ENCODE data around the gene AURKAIP1.
"Not testable (repeated sequence)": the region's sequence is repeated elsewhere in the genome, so short reads cannot be mapped to it uniquely, and the experiment has no call there.

AURKAIP1 gene

DNA sequence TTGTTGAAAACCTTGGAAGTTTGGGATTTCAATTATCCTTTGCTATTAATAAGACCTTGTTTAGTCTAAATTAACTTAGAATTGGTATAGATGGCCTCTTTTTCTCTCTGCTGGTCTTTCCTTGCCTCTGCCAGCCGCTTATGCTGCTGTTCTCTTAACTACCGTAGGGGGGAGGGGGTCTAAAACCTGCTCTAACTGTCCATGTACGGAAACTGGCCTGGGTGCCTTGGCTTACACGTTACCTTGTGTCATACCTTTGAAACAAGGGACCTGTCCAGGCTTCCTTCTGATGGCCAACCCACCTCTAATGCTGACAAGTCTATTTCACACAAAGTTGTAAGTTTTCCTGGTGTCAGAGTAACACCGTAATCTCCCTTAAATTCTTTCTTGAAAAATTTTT, 42.4 kb upstream of the AURKAIP1 start:
- H3K4me3 Mint-ChIP-seq; ATAC-seq (replicated peaks); DNase-seq; H3K9me3 Mint-ChIP-seq; H3K36me3 Mint-ChIP-seq: not testable (repeated sequence)
- H3K27ac Mint-ChIP-seq = peak overlapping the region; percentile 63
- peaks cover 6 to 20% of the 10 kb centered on the region in 2 donors for H3K27me3 Mint-ChIP-seq
- H3K4me1 Mint-ChIP-seq = peaks cover 16 to 22% of the 10 kb centered on the region in 2 donors

GRCh38 chr1:1415751-1416150, 40.7 kb upstream of the AURKAIP1 start:
- Mint-ChIP-seq H3K36me3 (peaks cover 2 to 13% of the 10 kb centered on the region in 2 donors), H3K27me3 (peaks cover 2 to 3% of the 10 kb centered on the region in 2 donors), H3K9me3 (peaks cover 0 to 1% of the 10 kb centered on the region in 2 donors), H3K4me1 (peaks cover 17 to 28% of the 10 kb centered on the region in 2 donors), H3K4me3 (no peak overlapping the region), H3K27ac (no peak overlapping the region)
- ATAC-seq (replicated peaks) = no peak
- DNase-seq = no peak

DNA sequence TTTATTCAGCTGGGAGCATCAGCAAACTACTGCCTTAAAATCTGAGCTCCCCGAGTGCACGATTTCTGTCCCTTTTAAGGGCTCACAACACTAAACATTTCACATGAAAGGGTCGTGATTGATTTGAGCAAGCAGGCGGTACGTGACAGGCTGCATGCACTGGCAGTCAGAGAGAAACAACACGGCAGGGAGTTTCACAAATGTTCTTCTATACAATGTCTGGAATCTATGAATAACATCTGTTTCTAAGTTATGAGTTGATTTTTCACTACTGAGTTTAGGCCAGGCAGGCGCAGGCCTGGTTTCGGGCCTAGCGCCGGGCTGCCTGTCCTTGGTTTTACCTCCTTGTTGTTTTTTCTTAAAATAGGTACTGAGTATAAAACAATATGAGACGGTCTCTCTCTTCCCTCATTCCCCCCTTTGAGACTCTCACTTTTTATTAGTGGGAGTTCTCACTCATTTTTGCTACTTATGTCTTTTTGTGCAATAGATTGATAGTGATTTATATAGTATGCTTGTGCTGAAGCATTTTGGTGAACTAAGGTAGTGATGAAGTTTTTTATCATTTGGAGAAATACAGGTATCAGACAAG, 37.4 kb upstream of the AURKAIP1 start:
- H3K9me3 Mint-ChIP-seq; H3K27ac Mint-ChIP-seq; ATAC-seq (replicated peaks); H3K4me3 Mint-ChIP-seq; DNase-seq; H3K27me3 Mint-ChIP-seq: not testable (repeated sequence)
- peaks cover 5 to 19% of the 10 kb centered on the region in 2 donors for H3K36me3 Mint-ChIP-seq
- H3K4me1 Mint-ChIP-seq = peaks cover 9 to 32% of the 10 kb centered on the region in 2 donors

- DNase-seq (no peak), ATAC-seq (replicated peaks) (no peak)
- H3K9me3 Mint-ChIP-seq = peaks cover 0 to 1% of the 10 kb centered on the region in 2 donors
- H3K27ac Mint-ChIP-seq = peak overlapping the region; percentile 44
- H3K36me3 Mint-ChIP-seq = peaks cover 10 to 23% of the 10 kb centered on the region in 2 donors
- H3K4me3 Mint-ChIP-seq = no peak overlapping the region
- H3K4me1 Mint-ChIP-seq = peaks cover 8 to 32% of the 10 kb centered on the region in 2 donors
- H3K27me3 Mint-ChIP-seq = no peaks in the 10 kb centered on the region
These were observed 36.6 kb upstream of the AURKAIP1 start for GRCh38 chr1:1411626-1412025.

DNA sequence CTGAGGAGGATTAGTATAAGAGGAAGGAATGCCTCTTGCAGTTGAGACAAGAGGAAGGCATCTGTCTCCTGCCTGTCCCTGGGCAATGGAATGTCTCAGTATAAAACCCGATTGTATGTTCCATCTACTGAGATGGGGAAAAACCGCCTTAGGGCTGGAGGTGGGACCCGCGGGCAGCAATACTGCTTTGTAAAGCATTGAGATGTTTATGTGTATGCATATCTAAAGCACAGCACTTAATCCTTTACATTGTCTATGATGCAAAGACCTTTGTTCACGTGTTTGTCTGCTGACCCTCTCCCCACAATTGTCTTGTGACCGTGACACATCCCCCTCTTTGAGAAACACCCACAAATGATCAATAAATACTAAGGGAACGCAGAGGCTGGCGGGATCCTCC, 35.2 kb upstream of the AURKAIP1 start:
- not testable (repeated sequence) for H3K9me3 Mint-ChIP-seq; DNase-seq; H3K27ac Mint-ChIP-seq; H3K4me3 Mint-ChIP-seq; ATAC-seq (replicated peaks); H3K27me3 Mint-ChIP-seq
- peaks cover 18 to 34% of the 10 kb centered on the region in 2 donors for H3K36me3 Mint-ChIP-seq
- H3K4me1 Mint-ChIP-seq = peaks cover 16 to 45% of the 10 kb centered on the region in 2 donors

DNA sequence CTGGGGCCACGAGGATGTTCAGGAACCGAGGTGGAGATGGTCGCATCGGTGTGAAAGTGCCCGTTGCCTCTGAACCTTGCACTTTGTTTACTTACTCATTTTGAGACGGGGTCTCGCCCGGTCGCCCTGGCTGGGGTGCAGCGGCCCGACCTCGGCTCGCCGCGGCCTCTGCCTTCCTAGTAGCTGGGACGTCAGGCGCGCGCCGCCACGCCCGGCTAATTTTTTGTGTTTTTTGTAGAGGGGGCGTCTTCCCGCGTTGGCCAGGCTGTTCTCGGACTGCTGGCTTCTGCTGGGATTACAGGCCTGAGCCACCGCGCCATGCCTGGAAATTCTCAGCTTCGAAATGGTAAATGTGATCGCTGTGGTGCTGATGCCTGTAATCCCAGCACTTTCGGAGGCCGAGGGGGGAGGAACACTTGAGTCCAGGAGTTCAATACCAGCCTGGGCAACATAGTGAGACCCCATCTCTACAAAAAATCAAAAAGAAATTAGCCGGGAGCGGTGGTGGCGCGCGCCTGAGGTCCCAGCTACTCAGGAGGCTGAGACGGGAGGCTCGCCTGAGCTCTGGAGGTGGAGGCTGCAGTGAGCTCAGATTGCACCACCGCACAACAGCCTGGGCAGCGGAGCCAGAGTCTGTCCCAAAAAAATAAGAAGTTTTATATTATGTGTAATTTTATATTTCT, 32.8 kb upstream of the AURKAIP1 start:
- Mint-ChIP-seq H3K27ac (peak overlapping the region; percentile 94), H3K9me3 (peaks cover 0 to 1% of the 10 kb centered on the region in 2 donors), H3K4me1 (peaks cover 25 to 65% of the 10 kb centered on the region in 2 donors), H3K4me3 (peak overlapping the region; percentile 88 to 96), H3K27me3 (no peaks in the 10 kb centered on the region), H3K36me3 (peaks cover 38 to 54% of the 10 kb centered on the region in 2 donors)
- ATAC-seq (replicated peaks) (peak; percentile 57 to 63), DNase-seq (peak; percentile 38)

- H3K36me3 Mint-ChIP-seq = peaks cover 42 to 52% of the 10 kb centered on the region in 2 donors
- H3K27me3 Mint-ChIP-seq = no peaks in the 10 kb centered on the region
- peak within 1 kb of the TSS; percentile 98 for H3K27ac Mint-ChIP-seq
- ATAC-seq (replicated peaks) (peak; percentile 94 to 97), DNase-seq (peak; percentile 92)
- H3K9me3 Mint-ChIP-seq = no peaks in the 10 kb centered on the region
- peaks cover 29 to 70% of the 10 kb centered on the region in 2 donors for H3K4me1 Mint-ChIP-seq
- peak within 1 kb of the TSS; percentile 90 to 96 for H3K4me3 Mint-ChIP-seq
These were observed 32.0 kb upstream of the AURKAIP1 start, which contains the start of gene MRPL20 for GRCh38 chr1:1406821-1407635. Gene MRPL20 (minus strand): TSS chr1:1407293. CDS start chr1:1407217, 76 bp downstream.

GRCh38 chr1:1406101-1406820, 31.3 kb upstream of the AURKAIP1 start:
- no peaks in the 10 kb centered on the region for H3K9me3 Mint-ChIP-seq
- H3K27me3 Mint-ChIP-seq = no peaks in the 10 kb centered on the region
- ATAC-seq (replicated peaks) = peak; percentile 0 to 6
- peaks cover 44 to 56% of the 10 kb centered on the region in 2 donors for H3K36me3 Mint-ChIP-seq
- peaks cover 32 to 74% of the 10 kb centered on the region in 2 donors for H3K4me1 Mint-ChIP-seq
- peak overlapping the region; percentile 98 for H3K27ac Mint-ChIP-seq
- no peak for DNase-seq
- peak overlapping the region; percentile 90 to 96 for H3K4me3 Mint-ChIP-seq

DNA sequence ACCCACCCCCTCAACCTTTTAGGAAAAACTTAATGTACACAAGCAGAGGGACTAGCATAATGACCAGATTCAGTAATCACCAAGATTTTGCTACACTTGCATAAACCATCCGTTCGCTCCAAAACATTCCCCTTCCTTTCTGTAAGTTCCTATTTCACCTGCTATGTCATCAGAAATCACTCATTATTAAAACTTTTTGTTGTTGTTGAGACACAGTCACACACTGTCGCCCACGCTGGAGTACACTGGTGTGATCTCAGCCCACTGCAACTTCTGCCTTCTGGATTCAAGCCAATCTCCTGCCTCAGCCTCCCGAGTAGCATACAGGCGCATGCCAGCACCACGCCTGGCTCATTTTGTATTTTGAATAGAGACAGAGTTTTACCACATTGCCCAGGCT, 28.6 kb upstream of the AURKAIP1 start:
- H3K27ac Mint-ChIP-seq = peak overlapping the region; percentile 86
- H3K4me1 Mint-ChIP-seq = peaks cover 42 to 73% of the 10 kb centered on the region in 2 donors
- ATAC-seq (replicated peaks) = no peak
- H3K27me3 Mint-ChIP-seq = no peaks in the 10 kb centered on the region
- DNase-seq = no peak
- H3K36me3 Mint-ChIP-seq = peaks cover 59 to 75% of the 10 kb centered on the region in 2 donors
- peak overlapping the region in 1 of 2 donors; percentile 22 for H3K4me3 Mint-ChIP-seq
- H3K9me3 Mint-ChIP-seq = no peaks in the 10 kb centered on the region

GRCh38 chr1:1402901-1403392, 27.9 kb upstream of the AURKAIP1 start:
- peaks cover 41 to 73% of the 10 kb centered on the region in 2 donors for H3K4me1 Mint-ChIP-seq
- H3K27ac Mint-ChIP-seq = peak overlapping the region; percentile 95
- peaks cover 62 to 75% of the 10 kb centered on the region in 2 donors for H3K36me3 Mint-ChIP-seq

GRCh38 chr1:1402072-1402900, 27.3 kb upstream of the AURKAIP1 start:
- H3K27me3 Mint-ChIP-seq = no peaks in the 10 kb centered on the region
- H3K4me1 Mint-ChIP-seq = peaks cover 43 to 76% of the 10 kb centered on the region in 2 donors
- H3K4me3 Mint-ChIP-seq = peak overlapping the region; percentile 26 to 62
- DNase-seq (no peak), ATAC-seq (replicated peaks) (no peak)
- peaks cover 63 to 71% of the 10 kb centered on the region in 2 donors for H3K36me3 Mint-ChIP-seq
- H3K27ac Mint-ChIP-seq = peak overlapping the region; percentile 95
- H3K9me3 Mint-ChIP-seq = no peaks in the 10 kb centered on the region

More at GRCh38 chr1:1402901-1403392, 27.9 kb upstream of the AURKAIP1 start:
- H3K27me3 Mint-ChIP-seq; ATAC-seq (replicated peaks); H3K9me3 Mint-ChIP-seq; DNase-seq: not testable (repeated sequence)
- peak overlapping the region in 1 of 2 donors; percentile 12 for H3K4me3 Mint-ChIP-seq

- no peak overlapping the region for H3K27ac Mint-ChIP-seq
- DNase-seq (no peak), ATAC-seq (replicated peaks) (no peak)
- no peaks in the 10 kb centered on the region for H3K9me3 Mint-ChIP-seq
- peaks cover 43 to 80% of the 10 kb centered on the region in 2 donors for H3K4me1 Mint-ChIP-seq
- H3K4me3 Mint-ChIP-seq = peak overlapping the region in 1 of 2 donors; percentile 17
- peaks cover 59 to 68% of the 10 kb centered on the region in 2 donors for H3K36me3 Mint-ChIP-seq
- H3K27me3 Mint-ChIP-seq = no peaks in the 10 kb centered on the region
These were observed 26.5 kb upstream of the AURKAIP1 start for GRCh38 chr1:1401457-1402010.

Measured in stimulated activated naive B cell treated with anti-CD40 and anti-IgM and Interleukin-4, amounts not matched to agents 10 μg/mL and 1 μg/mL and 100 μg/mL, for 72 hours (primary cell).